ENCODE measurements around the gene SARNP. TPM values are rescaled to one million over a fixed set of nuclear protein-coding genes. Genes with fewer than 3 reads are reported as not detected.
A peak's percentile ranks its signal among the peaks of the same experiment; 100 is the strongest.

SARNP gene
- polyA plus RNA-seq, 1 of the 3 experiments (the other 2 are of a cell fraction): 65.8 TPM

DNA sequence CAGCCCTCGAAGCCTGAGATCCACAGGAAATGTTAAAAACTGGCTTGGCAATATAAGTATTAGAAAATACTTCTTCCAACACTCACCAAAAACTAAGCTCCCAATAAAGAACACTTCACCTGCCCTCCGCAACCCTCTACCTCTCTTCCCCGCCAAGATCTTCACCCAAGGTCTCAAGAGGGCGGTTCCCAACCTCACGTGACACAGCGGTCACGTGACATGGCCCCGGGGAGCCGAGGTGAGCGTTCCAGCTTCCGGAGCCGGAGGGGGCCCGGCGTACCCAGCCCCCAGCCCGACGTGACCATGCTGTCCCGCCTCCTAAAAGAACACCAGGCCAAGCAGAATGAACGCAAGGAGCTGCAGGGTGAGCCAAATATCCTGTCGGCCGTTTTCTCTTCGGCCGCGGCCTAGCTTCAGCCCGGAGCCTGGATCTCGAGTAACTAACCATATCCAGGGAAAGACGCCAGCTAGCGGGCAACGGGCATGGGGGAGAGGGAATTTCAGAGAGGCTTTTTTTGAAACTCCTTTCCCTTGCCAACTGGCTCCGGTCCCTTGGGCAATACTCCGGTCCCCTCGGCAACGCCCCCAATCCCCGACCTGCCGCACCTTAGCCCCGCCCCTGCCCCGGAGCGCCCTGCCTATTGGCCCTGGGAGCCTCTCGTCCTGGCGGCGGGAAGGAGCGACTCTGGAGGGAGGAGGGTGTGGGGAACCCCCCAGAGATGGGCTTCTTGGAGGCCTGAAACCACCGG, 101.5 kb downstream of the SARNP start, which contains the start of gene BLOC1S1 (continued):
- TF ChIP-seq, protein P1, sequence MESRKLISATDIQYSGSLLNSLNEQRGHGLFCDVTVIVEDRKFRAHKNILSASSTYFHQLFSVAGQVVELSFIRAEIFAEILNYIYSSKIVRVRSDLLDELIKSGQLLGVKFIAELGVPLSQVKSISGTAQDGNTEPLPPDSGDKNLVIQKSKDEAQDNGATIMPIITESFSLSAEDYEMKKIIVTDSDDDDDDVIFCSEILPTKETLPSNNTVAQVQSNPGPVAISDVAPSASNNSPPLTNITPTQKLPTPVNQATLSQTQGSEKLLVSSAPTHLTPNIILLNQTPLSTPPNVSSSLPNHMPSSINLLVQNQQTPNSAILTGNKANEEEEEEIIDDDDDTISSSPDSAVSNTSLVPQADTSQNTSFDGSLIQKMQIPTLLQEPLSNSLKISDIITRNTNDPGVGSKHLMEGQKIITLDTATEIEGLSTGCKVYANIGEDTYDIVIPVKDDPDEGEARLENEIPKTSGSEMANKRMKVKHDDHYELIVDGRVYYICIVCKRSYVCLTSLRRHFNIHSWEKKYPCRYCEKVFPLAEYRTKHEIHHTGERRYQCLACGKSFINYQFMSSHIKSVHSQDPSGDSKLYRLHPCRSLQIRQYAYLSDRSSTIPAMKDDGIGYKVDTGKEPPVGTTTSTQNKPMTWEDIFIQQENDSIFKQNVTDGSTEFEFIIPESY (IDR thresholded peaks at IDR 0.05; ENCODE audit: borderline replicate concordance, low read depth): no peak
- TF ChIP-seq FOSL2 (IDR thresholded peaks at IDR 0.05; ENCODE audit: borderline replicate concordance, low read depth) (no peak), TEAD4 (IDR thresholded peaks at IDR 0.05; ENCODE audit: borderline replicate concordance, insufficient read depth) (no peak), EZH2phosphoT487 (IDR thresholded peaks at IDR 0.05; ENCODE audit: borderline replicate concordance, low read depth) (no peak), TCF12 (IDR thresholded peaks at IDR 0.05) (0 out of 2 replicates have a peak, but pooled peaks have one; percentile 26), POLR2AphosphoS5 (IDR thresholded peaks at IDR 0.05; ENCODE audit: low read depth, low read length) (peak; percentile 27), EP300 (IDR thresholded peaks at IDR 0.05; ENCODE audit: borderline replicate concordance in 1 of 2, low read depth in 1 of 2, low read length in 1 of 2) (peak in 1 of 2 experiments; percentile 56; a peak in 1 of 4 replicates), SMC3 (IDR thresholded peaks at IDR 0.05; ENCODE audit: low read depth, low read length) (no peak), RFX5 (IDR thresholded peaks at IDR 0.05; ENCODE audit: low read length) (no peak), RAD21 (IDR thresholded peaks at IDR 0.05; ENCODE audit: low read length) (no peak), RCOR1 (IDR thresholded peaks at IDR 0.05; ENCODE audit: low read length) (peak; percentile 79), MEF2A (IDR thresholded peaks at IDR 0.05; ENCODE audit: borderline replicate concordance, low read depth) (no peak), SIN3A (IDR thresholded peaks at IDR 0.05; ENCODE audit: borderline replicate concordance, low read depth, low read length) (peak; percentile 94), NFIC (IDR thresholded peaks at IDR 0.05; ENCODE audit: borderline replicate concordance) (peak; percentile 54), YY1 (IDR thresholded peaks at IDR 0.05; ENCODE audit: low read depth) (peak; percentile 20; the same call in 1 of the 2 replicates)
- TF ChIP-seq, protein P2, sequence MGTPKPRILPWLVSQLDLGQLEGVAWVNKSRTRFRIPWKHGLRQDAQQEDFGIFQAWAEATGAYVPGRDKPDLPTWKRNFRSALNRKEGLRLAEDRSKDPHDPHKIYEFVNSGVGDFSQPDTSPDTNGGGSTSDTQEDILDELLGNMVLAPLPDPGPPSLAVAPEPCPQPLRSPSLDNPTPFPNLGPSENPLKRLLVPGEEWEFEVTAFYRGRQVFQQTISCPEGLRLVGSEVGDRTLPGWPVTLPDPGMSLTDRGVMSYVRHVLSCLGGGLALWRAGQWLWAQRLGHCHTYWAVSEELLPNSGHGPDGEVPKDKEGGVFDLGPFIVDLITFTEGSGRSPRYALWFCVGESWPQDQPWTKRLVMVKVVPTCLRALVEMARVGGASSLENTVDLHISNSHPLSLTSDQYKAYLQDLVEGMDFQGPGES (IDR thresholded peaks at IDR 0.05; ENCODE audit: low read depth, low read length): no peak
- TF ChIP-seq, protein P3, sequence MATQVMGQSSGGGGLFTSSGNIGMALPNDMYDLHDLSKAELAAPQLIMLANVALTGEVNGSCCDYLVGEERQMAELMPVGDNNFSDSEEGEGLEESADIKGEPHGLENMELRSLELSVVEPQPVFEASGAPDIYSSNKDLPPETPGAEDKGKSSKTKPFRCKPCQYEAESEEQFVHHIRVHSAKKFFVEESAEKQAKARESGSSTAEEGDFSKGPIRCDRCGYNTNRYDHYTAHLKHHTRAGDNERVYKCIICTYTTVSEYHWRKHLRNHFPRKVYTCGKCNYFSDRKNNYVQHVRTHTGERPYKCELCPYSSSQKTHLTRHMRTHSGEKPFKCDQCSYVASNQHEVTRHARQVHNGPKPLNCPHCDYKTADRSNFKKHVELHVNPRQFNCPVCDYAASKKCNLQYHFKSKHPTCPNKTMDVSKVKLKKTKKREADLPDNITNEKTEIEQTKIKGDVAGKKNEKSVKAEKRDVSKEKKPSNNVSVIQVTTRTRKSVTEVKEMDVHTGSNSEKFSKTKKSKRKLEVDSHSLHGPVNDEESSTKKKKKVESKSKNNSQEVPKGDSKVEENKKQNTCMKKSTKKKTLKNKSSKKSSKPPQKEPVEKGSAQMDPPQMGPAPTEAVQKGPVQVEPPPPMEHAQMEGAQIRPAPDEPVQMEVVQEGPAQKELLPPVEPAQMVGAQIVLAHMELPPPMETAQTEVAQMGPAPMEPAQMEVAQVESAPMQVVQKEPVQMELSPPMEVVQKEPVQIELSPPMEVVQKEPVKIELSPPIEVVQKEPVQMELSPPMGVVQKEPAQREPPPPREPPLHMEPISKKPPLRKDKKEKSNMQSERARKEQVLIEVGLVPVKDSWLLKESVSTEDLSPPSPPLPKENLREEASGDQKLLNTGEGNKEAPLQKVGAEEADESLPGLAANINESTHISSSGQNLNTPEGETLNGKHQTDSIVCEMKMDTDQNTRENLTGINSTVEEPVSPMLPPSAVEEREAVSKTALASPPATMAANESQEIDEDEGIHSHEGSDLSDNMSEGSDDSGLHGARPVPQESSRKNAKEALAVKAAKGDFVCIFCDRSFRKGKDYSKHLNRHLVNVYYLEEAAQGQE (IDR thresholded peaks at IDR 0.05; ENCODE audit: low read depth, low read length): peak; percentile 54
- TF ChIP-seq, protein P4, sequence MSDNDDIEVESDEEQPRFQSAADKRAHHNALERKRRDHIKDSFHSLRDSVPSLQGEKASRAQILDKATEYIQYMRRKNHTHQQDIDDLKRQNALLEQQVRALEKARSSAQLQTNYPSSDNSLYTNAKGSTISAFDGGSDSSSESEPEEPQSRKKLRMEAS (IDR thresholded peaks at IDR 0.05; ENCODE audit: low read depth): peak; percentile 90

All from SK-N-SH (cell line).